ENCODE data around the gene ICAM4.

ICAM4 gene

GRCh38 chr19:10291554-10292205, 4.9 kb downstream of the ICAM4 start:
- no peak for DNase-seq

GRCh38 chr19:10292206-10292788, 5.5 kb downstream of the ICAM4 start:
- peak; percentile 67 for DNase-seq

GRCh38 chr19:10292789-10293636, 6.3 kb downstream of the ICAM4 start:
- DNase-seq = no peak

- DNase-seq = no peak
Measured at GRCh38 chr19:10293637-10294367, 7.0 kb downstream of the ICAM4 start.

- no peak for DNase-seq
Measured at GRCh38 chr19:10294368-10294697, 7.6 kb downstream of the ICAM4 start.

- DNase-seq = peak; percentile 68
Measured at GRCh38 chr19:10295305-10295846, 8.6 kb downstream of the ICAM4 start.

DNA sequence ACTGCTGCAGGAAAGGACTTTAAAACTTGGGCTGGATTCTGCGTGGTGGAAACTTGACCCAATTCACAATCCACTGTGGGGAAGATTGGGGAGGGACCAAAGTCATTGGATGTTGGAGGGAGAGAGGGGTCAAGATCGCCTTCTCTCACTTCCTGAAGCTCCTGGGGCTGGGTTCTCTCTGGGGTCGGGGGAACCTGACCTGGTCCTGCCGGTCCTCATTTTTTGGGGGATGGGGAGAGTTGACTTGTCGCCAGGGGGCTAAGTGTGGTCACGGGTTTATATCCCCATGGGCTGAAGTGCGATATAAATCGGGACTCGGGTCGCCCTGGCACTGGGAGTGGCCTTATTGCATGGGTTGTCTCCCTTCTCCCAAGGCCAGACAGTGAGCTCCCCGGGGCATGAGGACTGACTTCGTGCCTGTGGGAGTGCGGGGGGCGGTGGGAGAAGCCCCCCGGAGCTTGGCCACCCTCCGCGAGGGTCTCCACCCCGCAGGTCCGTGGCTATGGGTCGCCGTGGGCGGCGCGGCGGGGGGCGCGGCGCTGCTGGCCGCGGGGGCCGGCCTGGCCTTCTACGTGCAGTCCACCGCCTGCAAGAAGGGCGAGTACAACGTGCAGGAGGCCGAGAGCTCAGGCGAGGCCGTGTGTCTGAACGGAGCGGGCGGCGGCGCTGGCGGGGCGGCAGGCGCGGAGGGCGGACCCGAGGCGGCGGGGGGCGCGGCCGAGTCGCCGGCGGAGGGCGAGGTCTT, 9.3 kb downstream of the ICAM4 start:
- no peak for DNase-seq

DNA sequence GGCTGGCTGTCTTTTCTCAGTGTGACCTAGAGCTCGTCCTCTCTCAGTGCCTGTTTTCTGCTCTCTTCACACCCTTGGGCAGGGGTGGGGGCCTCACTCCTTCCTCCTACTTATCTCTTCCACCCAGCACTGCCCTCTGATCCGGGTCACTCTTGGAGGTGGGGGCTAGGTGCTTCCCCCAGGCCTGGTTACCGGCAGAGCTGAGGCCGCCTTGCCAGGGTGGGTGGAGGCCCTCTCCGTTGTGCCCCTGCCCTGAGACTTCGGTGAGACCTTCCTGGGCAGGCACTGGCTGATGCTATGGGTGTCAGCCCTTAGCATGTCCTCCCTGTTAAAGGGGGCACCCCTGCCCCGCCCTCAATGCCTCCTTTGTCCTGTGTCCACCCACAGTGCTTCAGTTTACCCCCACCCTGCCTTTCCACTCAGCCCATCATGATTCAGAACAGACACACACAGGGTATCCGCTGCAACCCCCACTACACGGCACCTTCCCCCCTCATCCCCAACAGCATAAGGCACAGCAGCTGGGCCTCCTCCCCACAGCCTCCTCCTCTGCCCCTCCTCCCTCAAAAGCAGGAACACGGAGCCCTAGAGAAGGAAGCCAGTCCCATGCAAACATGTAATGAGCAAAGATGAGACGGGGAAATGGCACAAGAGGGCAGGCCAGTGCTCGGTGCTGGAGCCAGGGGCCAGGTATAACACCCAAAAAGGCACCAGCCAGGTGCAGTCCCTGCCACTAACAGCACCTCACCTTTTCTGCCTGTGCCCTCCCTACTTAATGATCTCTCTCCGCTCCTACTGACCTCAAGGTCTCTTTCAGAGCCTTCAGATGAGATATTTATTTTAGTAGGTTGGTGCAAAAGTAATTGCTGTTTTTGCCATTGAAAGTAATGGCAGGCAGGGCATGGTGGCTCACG, 13.0 kb downstream of the ICAM4 start:
- DNase-seq = no peak

- no peak for DNase-seq
Measured at GRCh38 chr19:10305139-10305806, 18.5 kb downstream of the ICAM4 start.

DNA sequence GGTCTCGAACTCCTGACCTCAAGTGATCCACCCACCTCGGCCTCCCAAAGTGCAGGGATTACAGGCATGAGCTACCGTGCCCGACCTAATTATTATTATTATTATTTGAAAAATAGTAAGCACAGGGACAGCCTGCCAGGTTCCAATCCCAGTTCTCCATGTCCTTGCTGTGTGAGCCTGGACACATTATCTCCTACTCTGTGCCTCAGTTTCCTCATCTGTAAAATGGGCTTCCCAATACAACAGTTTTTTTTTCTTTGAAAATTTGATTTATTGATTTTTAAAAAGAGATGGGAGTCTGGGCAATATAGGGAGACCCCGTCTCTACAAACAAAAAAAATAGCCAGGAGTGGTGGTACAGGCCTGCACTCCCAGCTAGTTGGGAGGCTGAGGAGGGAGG, 19.6 kb downstream of the ICAM4 start:
- DNase-seq = no peak

DNA sequence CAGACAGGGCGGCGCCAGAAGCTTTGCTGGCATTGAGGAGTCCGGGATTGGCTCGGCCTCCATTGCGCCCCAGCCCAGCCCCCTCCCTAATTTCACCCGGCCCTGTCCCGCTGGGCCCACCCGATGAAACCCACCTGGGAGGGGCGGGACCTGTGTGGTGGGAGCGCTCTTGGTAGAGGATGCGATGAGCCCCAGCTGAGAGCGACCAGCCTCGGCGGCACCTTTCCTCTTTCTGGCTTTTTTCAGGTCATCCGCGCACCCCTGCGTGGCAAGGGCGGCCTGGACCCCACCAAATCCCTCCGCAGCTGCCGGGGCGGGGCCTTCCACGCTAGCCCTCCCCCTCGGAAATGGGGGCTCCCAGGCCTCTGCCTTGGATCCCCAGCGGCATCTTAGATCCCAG, 22.7 kb downstream of the ICAM4 start, which contains the start of gene ZGLP1:
Gene ZGLP1, minus strand, starts transcription at position 393 of the 400 bp plus-strand sequence.
- DNase-seq = no peak

- DNase-seq = peak; percentile 89
Measured at GRCh38 chr19:10315335-10316214, 28.8 kb downstream of the ICAM4 start, which contains the start of gene FDX2. Gene FDX2 (minus strand): TSS chr19:10316015. CDS start chr19:10315996, 19 bp downstream.

GRCh38 chr19:10316229-10317044, 29.7 kb downstream of the ICAM4 start:
- DNase-seq = no peak

DNA sequence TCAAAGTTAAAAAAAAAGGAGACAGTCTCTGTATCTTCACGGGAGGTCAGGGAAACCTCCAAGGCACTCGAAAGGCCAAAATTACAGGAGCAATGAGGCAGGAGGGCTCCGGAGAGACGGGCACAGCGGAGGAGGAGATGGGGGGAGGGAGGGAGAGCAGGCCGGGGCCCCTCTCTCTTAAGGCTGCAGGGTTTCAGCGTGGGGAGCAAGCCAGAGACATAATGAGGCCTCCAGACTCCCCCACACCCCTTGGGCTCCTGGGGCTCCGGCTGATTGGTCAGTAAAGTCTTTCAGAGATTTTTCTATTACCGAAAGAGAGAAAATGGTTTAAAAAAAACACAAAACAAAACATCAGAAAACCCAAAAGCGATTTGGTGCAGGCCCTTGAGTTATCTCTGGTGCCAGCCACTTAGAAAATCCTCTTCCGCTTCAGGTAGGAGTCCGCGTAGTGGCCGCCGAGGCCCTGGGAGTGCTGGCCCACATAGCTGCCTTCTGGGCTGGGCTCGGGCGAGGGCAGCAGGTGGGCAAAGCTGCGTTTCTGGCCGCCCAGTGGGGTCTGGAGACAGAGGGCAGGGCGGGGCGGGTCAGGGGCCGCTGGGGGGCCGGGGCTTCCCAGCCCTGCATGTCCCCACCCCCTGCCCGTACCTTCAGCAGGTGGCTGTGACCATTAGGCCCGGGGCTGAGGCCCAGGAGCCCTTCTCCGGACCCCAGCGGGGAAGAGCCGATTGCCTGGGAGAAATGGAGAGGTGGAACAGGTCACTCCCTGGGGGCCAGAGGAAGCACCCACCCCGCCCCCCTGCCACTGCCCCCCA, 30.5 kb downstream of the ICAM4 start:
- DNase-seq = no peak

DNA sequence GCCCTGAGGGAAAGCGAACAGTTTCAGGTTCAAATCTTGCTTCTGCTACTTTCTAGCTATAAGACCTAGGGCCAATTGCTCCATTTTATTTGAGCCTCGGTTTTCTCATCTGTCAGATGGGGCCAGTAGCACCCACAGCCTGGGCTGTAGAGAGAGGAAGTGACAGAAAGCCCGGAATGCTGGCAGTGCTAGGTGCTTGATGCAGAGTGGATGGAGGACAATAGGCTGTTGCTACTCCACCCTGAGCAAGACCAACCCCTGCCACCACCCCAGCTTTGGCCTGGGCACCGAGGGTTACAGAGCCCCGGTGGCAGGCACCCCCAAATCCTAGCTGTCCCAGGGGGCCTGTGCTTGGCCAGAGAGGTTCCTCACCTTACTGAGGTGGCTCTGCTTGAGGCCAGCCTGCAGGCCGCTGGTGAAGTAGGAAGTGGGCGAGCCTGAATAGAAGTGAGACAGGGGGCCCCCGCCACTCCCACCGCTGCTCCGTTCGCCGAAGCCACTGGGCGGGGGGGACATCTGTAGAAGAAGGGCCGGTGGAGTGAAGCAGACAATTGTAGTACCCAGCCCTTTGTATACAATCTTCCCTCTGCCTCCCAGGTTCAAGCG, 31.2 kb downstream of the ICAM4 start:
- no peak for DNase-seq

GRCh38 chr19:10318807-10319682, 32.3 kb downstream of the ICAM4 start:
- no peak for DNase-seq
